NCI-H2171 treated with DMSO at 0.1 percent for 48 hours (cell line): ENCODE results near the gene STRIP1.
"Not testable (repeated sequence)": the region's sequence is repeated elsewhere in the genome, so short reads cannot be mapped to it uniquely, and the experiment has no call there.

Source experiments
- DNase-seq: peaks from one replicate; lab custom pipeline; 2025; lab: John Stamatoyannopoulos, UW

STRIP1 gene

GRCh38 chr1:110007046-110007830, 27.2 kb upstream of the STRIP1 start:
- peak; percentile 68 for DNase-seq

DNA sequence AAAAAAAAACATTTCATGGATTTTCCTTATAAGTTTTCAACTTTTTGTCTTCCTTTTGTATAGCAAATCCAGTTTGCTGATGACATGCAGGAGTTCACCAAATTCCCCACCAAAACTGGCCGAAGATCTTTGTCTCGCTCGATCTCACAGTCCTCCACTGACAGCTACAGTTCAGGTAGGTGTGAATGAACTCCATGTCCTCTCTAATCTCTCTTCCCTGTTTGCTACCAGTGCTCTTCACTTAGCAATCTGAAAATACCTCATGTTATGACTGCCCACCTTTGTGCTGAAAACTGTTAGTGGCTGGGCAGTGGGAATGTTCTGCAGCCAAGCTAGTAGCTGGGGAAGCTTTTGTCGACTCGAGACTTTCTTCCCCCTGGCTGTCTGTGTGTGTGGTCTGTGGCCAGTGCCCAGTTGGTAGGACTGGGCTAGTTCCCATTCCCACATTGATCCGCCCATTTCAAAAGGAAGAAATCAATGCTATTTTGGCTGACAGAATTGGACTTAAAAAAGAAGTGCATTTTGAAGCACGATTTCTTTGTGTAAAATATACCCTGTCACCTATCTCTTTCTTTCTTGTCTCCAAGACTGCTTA, 25.4 kb upstream of the STRIP1 start:
- no peak for DNase-seq

- DNase-seq, result peak; percentile 46
Observed at GRCh38 chr1:110011527-110012041, 22.8 kb upstream of the STRIP1 start.

GRCh38 chr1:110012100-110012780, 22.2 kb upstream of the STRIP1 start:
- no peak for DNase-seq

DNA sequence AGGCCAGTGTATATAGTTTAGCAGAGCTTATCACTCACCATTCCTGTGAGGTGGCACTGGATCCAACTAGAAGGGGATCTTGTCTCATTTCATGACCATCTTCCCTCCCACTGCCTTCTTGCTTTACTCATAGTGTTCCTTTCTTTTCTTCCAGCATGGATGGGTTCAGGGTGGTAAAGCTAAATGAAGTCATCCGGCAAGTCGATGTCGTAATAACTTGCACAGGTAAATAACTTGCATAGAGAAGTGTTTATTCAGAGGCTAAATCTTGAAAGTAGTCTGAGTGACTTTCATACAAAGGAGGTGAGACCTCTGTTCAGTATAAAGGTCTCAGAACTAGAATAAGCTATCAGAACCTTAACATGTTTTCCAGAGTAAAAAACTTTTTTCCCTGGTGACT, 16.6 kb upstream of the STRIP1 start:
- no peak for DNase-seq

GRCh38 chr1:110018396-110018795, 16.0 kb upstream of the STRIP1 start:
- DNase-seq, result no peak

GRCh38 chr1:110019770-110020169, 14.7 kb upstream of the STRIP1 start:
- no peak for DNase-seq

- no peak for DNase-seq
Observed at GRCh38 chr1:110021285-110021684, 13.1 kb upstream of the STRIP1 start.

GRCh38 chr1:110024613-110025012, 9.8 kb upstream of the STRIP1 start:
- no peak for DNase-seq

DNA sequence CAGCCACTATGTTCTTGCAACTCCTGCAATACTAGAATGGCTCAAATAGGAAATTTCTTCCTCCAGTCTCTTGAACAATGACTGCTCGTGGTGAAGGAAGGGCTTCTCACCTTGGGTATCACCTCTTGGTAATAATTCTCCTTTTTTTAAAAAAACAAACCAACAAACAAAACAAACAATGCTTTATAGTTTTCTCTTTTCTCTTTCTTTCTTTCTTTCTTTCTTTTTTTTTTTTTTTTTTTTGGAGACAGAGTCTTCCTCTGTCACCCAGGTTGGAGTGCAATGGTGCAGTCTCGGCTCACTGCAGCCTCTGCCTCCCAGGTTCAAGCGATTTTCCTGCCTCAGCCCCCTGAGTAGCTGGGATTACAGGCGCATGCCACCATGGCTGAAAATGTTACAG, 3.7 kb upstream of the STRIP1 start:
- not testable (repeated sequence) for DNase-seq

- DNase-seq, result no peak
Observed at GRCh38 chr1:110032327-110032726, 2.1 kb upstream of the STRIP1 start.

GRCh38 chr1:110033421-110033820, 1.0 kb upstream of the STRIP1 start:
- no peak for DNase-seq

DNA sequence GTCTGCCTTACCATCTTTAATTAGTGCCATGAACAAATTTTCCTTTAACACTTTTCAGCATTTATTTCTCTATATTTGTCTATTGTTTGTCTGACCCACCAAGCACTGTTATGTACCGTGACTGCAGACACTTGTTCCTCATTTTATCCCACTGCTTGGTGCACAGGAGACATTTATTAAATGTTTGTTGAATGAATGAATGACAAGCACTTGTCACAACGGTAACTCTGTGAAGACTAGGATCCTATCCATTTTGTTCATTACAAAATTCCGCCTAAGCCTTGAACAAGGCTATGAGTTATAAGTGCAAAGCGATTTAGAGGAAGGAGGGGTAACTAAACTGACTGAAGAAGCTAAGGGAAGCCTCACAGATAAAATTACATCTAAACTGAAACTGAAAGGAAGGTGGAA, 379 bp upstream of the STRIP1 start:
- DNase-seq, result no peak

GRCh38 chr1:110035236-110035752, 870 bp downstream of the STRIP1 start:
- no peak for DNase-seq

- DNase-seq, result no peak
Observed at GRCh38 chr1:110038271-110038670, 3.8 kb downstream of the STRIP1 start.

DNA sequence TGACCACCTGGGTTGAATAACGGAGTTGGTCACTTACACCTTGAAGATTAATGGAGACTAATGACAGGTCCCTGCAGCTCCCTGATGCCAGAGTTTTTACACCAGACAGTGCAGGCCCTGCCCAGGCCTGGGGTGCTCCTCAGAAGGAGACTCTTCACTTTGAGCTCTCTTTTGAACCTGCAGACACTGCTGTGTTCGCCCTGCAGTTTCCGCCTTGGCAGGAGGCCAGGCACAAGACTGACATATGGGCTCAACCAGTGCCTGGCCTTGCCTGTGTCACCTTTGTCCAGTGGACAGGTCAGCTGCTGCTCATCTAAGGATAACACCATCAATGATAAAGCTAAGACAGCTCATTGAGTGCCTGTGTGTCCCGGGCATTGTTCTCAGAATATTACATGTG, 5.2 kb downstream of the STRIP1 start:
- DNase-seq, result no peak

DNA sequence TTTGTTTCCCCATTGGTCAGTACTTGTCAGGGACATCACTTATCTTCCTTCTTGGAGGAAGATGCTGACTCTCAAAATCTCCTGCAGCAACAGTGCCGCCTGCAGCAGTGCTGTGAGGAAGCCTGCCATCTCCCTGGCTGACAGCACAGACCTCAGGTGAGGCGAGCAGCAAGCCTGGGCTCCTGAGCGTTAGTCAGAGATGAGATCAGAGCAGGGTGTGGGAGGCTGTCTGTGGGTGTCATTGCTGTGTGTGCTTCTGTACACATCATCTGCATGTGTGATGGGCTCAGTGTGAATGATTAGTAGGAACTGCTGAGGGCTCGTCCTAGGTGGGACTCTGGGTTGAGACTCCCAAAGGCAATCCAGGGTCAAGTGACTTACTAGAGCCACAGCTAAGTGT, 6.1 kb downstream of the STRIP1 start:
- DNase-seq, result no peak

DNA sequence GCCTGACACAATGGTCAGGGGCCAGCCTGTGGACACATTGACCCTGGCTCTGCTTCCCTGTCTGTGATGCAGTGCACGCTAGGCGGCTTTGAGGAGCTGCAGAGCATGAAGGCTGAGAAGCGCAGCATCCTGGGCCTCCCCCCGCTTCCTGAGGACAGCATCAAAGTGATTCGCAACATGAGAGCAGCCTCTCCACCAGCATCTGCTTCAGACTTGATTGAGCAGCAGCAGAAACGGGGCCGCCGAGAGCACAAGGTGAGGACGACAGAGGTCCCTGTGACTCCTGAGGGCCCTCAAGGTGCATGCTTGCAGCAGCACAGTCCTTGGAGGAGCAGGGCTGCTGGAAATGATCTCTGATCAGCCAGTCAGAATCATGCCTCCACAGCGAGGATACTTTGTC, 8.6 kb downstream of the STRIP1 start:
- no peak for DNase-seq

DNA sequence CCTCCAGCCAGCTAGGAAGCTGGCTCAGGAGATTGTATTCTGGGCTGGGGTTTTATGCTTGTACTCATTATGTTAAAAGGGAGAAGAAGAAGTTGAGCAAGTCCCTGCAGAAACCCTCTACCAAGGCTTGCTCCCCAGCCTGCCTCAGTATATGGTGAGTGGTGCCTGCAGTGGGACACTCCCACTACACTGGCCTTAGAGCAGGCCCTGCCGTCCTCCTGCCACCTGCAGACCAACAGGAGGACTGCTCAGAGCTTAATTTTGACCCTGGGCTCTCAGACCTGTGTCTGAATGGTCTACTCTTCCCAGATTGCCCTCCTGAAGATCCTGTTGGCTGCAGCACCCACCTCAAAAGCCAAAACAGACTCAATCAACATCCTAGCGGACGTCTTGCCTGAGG, 13.0 kb downstream of the STRIP1 start:
- DNase-seq, result no peak

- no peak for DNase-seq
Observed at GRCh38 chr1:110048240-110048639, 13.8 kb downstream of the STRIP1 start.

- DNase-seq, result no peak
Observed at GRCh38 chr1:110048923-110049601, 14.6 kb downstream of the STRIP1 start.
